Measurements from ENCODE around the gene IDH3G.

IDH3G gene

GRCh38 chrX:153816831-153817690 lies 22.9 kb upstream of the IDH3G start:
- in situ Hi-C loops (cut with HindIII; ENCODE audit: low sequenced_read_pairs), result no loop called here

- in situ Hi-C loops (cut with HindIII; ENCODE audit: low sequenced_read_pairs), result no loop called here
Observed at GRCh38 chrX:153814591-153815315, 20.6 kb upstream of the IDH3G start.

- in situ Hi-C loops (cut with HindIII; ENCODE audit: low sequenced_read_pairs), result no loop called here
Observed at GRCh38 chrX:153813161-153813560, 19.0 kb upstream of the IDH3G start.

- in situ Hi-C loops (cut with HindIII; ENCODE audit: low sequenced_read_pairs), result no loop called here
Observed at GRCh38 chrX:153812220-153812619, 18.0 kb upstream of the IDH3G start.

- in situ Hi-C loops (cut with HindIII; ENCODE audit: low sequenced_read_pairs), result no loop called here
Observed at GRCh38 chrX:153807976-153808375, 13.8 kb upstream of the IDH3G start.

- in situ Hi-C loops (cut with HindIII; ENCODE audit: low sequenced_read_pairs), result no loop called here
Observed at GRCh38 chrX:153806999-153807575, 12.9 kb upstream of the IDH3G start.

GRCh38 chrX:153805436-153805835 lies 11.3 kb upstream of the IDH3G start:
- in situ Hi-C loops (cut with HindIII; ENCODE audit: low sequenced_read_pairs), result no loop called here

- in situ Hi-C loops (cut with HindIII; ENCODE audit: low sequenced_read_pairs), result no loop called here
Observed at GRCh38 chrX:153804621-153805020, 10.4 kb upstream of the IDH3G start.

GRCh38 chrX:153804100-153804595 lies 10.0 kb upstream of the IDH3G start:
- in situ Hi-C loops (cut with HindIII; ENCODE audit: low sequenced_read_pairs), result no loop called here

GRCh38 chrX:153803211-153804099 lies 9.3 kb upstream of the IDH3G start:
- in situ Hi-C loops (cut with HindIII; ENCODE audit: low sequenced_read_pairs), result no loop called here

- in situ Hi-C loops (cut with HindIII; ENCODE audit: low sequenced_read_pairs), result no loop called here
Observed at GRCh38 chrX:153802513-153803045, 8.4 kb upstream of the IDH3G start.

GRCh38 chrX:153801669-153802068 lies 7.5 kb upstream of the IDH3G start:
- in situ Hi-C loops (cut with HindIII; ENCODE audit: low sequenced_read_pairs), result no loop called here

GRCh38 chrX:153800746-153801145 lies 6.6 kb upstream of the IDH3G start:
- in situ Hi-C loops (cut with HindIII; ENCODE audit: low sequenced_read_pairs), result no loop called here

GRCh38 chrX:153800177-153800722 lies 6.1 kb upstream of the IDH3G start:
- in situ Hi-C loops (cut with HindIII; ENCODE audit: low sequenced_read_pairs), result no loop called here

- in situ Hi-C loops (cut with HindIII; ENCODE audit: low sequenced_read_pairs), result no loop called here
Observed at GRCh38 chrX:153799326-153799725, 5.2 kb upstream of the IDH3G start.

GRCh38 chrX:153797415-153798015 lies 3.3 kb upstream of the IDH3G start:
- in situ Hi-C loops (cut with HindIII; ENCODE audit: low sequenced_read_pairs), result no loop called here

- in situ Hi-C loops (cut with HindIII; ENCODE audit: low sequenced_read_pairs), result no loop called here
Observed at GRCh38 chrX:153794897-153795816, 982 bp upstream of the IDH3G start.

- in situ Hi-C loops (cut with HindIII; ENCODE audit: low sequenced_read_pairs), result no loop called here
Observed at GRCh38 chrX:153793291-153793690, 884 bp downstream of the IDH3G start.

- in situ Hi-C loops (cut with HindIII; ENCODE audit: low sequenced_read_pairs), result no loop called here
Observed at GRCh38 chrX:153792368-153792767, 1.8 kb downstream of the IDH3G start.
